ENCODE data around the gene IFI27L2. TPM values are rescaled to one million over a fixed set of nuclear protein-coding genes. Genes with fewer than 3 reads are reported as not detected.

The IFI27L2 gene
- total RNA-seq, 2 experiments from 2014 or later = 52.6 to 102 TPM

- ChIA-PET POLR2A (interaction anchor here (0.6 to 1.0 kb wide), 3 partner anchors 16 to 807 kb away, joined by 3 read pairs; no protein-coding TSS in a partner anchor), CTCF (ENCODE audit: unreplicated experiment) (no interaction called here)
- Histone ChIP-seq H3K27ac (ENCODE audit: low read depth, low read length, poor library complexity, severe bottlenecking) (no peak overlapping the region), H3K4me3 (ENCODE audit: low read depth, low read length, poor library complexity, severe bottlenecking) (no peak overlapping the region), H3K9me3 (ENCODE audit: low read length) (no peaks in the 10 kb centered on the region), H4K20me1 (ENCODE audit: insufficient read depth, low read length) (no peaks in the 10 kb centered on the region), H3K9me2 (ENCODE audit: insufficient read depth, low read length) (no peaks in the 10 kb centered on the region), H2AFZ (ENCODE audit: low read length) (no peak overlapping the region), H3K79me2 (ENCODE audit: insufficient read depth, low read depth, low read length) (no peaks in the 10 kb centered on the region), H3K4me2 (ENCODE audit: low read length) (no peak overlapping the region), H3K4me1 (ENCODE audit: insufficient read depth, low read length, poor library complexity, severe bottlenecking) (peaks cover 4% of the 10 kb centered on the region), H3K36me3 (ENCODE audit: insufficient read depth, low read length) (no peaks in the 10 kb centered on the region)
- TF ChIP-seq CTCF (conservative IDR thresholded peaks at IDR 0.05; ENCODE audit: low read length) = no peak
- TF ChIP-seq EZH2phosphoT487 (IDR thresholded peaks at IDR 0.05; ENCODE audit: borderline replicate concordance, low read depth, low read length) = no peak
- BruUV-seq (replicated peaks) = no TSS peak
- intact Hi-C loops (cut with micrococcal nuclease; ENCODE audit: unreplicated experiment) = no loop called here
- no peak for DNase-seq (ENCODE audit: low spot score)
Measured at GRCh38 chr14:94162466-94162865, 33.1 kb upstream of the IFI27L2 start.

GRCh38 chr14:94161981-94162380 is 32.6 kb upstream of the IFI27L2 start:
- no peak overlapping the region for H2AFZ ChIP-seq (ENCODE audit: low read length)
- intact Hi-C loops (cut with micrococcal nuclease; ENCODE audit: unreplicated experiment) = no loop called here
- peaks cover 4% of the 10 kb centered on the region for H3K4me1 ChIP-seq (ENCODE audit: insufficient read depth, low read length, poor library complexity, severe bottlenecking)
- no peak overlapping the region for H3K4me3 ChIP-seq (ENCODE audit: low read depth, low read length, poor library complexity, severe bottlenecking)
- DNase-seq (ENCODE audit: low spot score) = no peak
- H3K9me3 ChIP-seq (ENCODE audit: low read length) = no peaks in the 10 kb centered on the region
- BruUV-seq (replicated peaks) = no TSS peak
- H3K4me2 ChIP-seq (ENCODE audit: low read length) = no peak overlapping the region
- ChIA-PET POLR2A (interaction anchor here (0.7 to 1.0 kb wide), 2 partner anchors 8 to 15 kb away, joined by 3 read pairs; no protein-coding TSS in a partner anchor), CTCF (ENCODE audit: unreplicated experiment) (no interaction called here)
- TF ChIP-seq EZH2phosphoT487 (IDR thresholded peaks at IDR 0.05; ENCODE audit: borderline replicate concordance, low read depth, low read length) (no peak), CTCF (conservative IDR thresholded peaks at IDR 0.05; ENCODE audit: low read length) (no peak)
- no peaks in the 10 kb centered on the region for H4K20me1 ChIP-seq (ENCODE audit: insufficient read depth, low read length)
- no peaks in the 10 kb centered on the region for H3K79me2 ChIP-seq (ENCODE audit: insufficient read depth, low read depth, low read length)
- no peaks in the 10 kb centered on the region for H3K9me2 ChIP-seq (ENCODE audit: insufficient read depth, low read length)
- no peaks in the 10 kb centered on the region for H3K36me3 ChIP-seq (ENCODE audit: insufficient read depth, low read length)
- no peak overlapping the region for H3K27ac ChIP-seq (ENCODE audit: low read depth, low read length, poor library complexity, severe bottlenecking)

- Histone ChIP-seq H3K4me1 (ENCODE audit: insufficient read depth, low read length, poor library complexity, severe bottlenecking) (peaks cover 4% of the 10 kb centered on the region), H3K9me3 (ENCODE audit: low read length) (no peaks in the 10 kb centered on the region), H4K20me1 (ENCODE audit: insufficient read depth, low read length) (no peaks in the 10 kb centered on the region), H3K4me3 (ENCODE audit: low read depth, low read length, poor library complexity, severe bottlenecking) (no peak overlapping the region), H3K36me3 (ENCODE audit: insufficient read depth, low read length) (no peaks in the 10 kb centered on the region), H3K79me2 (ENCODE audit: insufficient read depth, low read depth, low read length) (no peaks in the 10 kb centered on the region), H3K9me2 (ENCODE audit: insufficient read depth, low read length) (no peaks in the 10 kb centered on the region), H3K4me2 (ENCODE audit: low read length) (no peak overlapping the region), H3K27ac (ENCODE audit: low read depth, low read length, poor library complexity, severe bottlenecking) (no peak overlapping the region), H2AFZ (ENCODE audit: low read length) (no peak overlapping the region)
- POLR2A ChIA-PET = interaction anchor here (1.0 kb wide), 1 partner anchor 8 kb away, joined by 3 read pairs; no protein-coding TSS in a partner anchor
- intact Hi-C loops (cut with micrococcal nuclease; ENCODE audit: unreplicated experiment) = no loop called here
- CTCF ChIA-PET (ENCODE audit: unreplicated experiment) = no interaction called here
- DNase-seq (ENCODE audit: low spot score) = no peak
- no peak for TF ChIP-seq CTCF (conservative IDR thresholded peaks at IDR 0.05; ENCODE audit: low read length)
- no peak for TF ChIP-seq EZH2phosphoT487 (IDR thresholded peaks at IDR 0.05; ENCODE audit: borderline replicate concordance, low read depth, low read length)
- BruUV-seq (replicated peaks) = no TSS peak
Measured at GRCh38 chr14:94161058-94161457, 31.7 kb upstream of the IFI27L2 start.
